WTC11 (cell line): ENCODE data around the gene JCAD. TPM values are rescaled to one million over a fixed set of nuclear protein-coding genes. Genes with fewer than 3 reads are reported as not detected.

Source experiments
- ATAC-seq: fragments of 200-7000 bp; cut with Tn5 transposase; 2 replicates; pipeline ENCODE4 v1.10.0; 2021; ENCODE audit warnings: mild to moderate bottlenecking, moderate library complexity
- CTCF ChIA-PET: fragments of 300-600 bp; sonication (Branson Sonifier 250); formaldehyde crosslinking; loops from one replicate; lab custom pipeline; 2021; ENCODE audit warnings: antibody characterized with exemption; lab: Charles Lee
- POLR2A ChIA-PET: fragments of 350-600 bp; sonication (Branson Sonifier 250); formaldehyde crosslinking; loops from one replicate; lab custom pipeline; 2021; ENCODE audit warnings: antibody characterized with exemption; lab: Charles Lee
- DNase-seq: peaks from one replicate; pipeline ENCODE4 v3.0.0; 2021; ENCODE audit warnings: low spot score
- H3K27ac Mint-ChIP-seq: 2 replicates; pipeline ENCODE4 v1.8.0; 2021; ENCODE audit warnings: mixed read lengths
- H3K27me3 Mint-ChIP-seq: 2 replicates; pipeline ENCODE4 v1.8.0; 2021; ENCODE audit warnings: low read depth, mild to moderate bottlenecking, moderate library complexity, mixed read lengths
- H3K36me3 Mint-ChIP-seq: 2 replicates; pipeline ENCODE4 v1.8.0; 2021; ENCODE audit warnings: mixed read lengths
- H3K4me1 Mint-ChIP-seq: 2 replicates; pipeline ENCODE4 v1.8.0; 2022; ENCODE audit warnings: mixed read lengths
- H3K4me3 Mint-ChIP-seq: 2 replicates; pipeline ENCODE4 v1.8.0; 2021; ENCODE audit warnings: mild to moderate bottlenecking, moderate library complexity, mixed read lengths
- H3K9me3 Mint-ChIP-seq: 2 replicates; pipeline ENCODE4 v1.8.0; 2021; ENCODE audit warnings: mixed read lengths
- ARID4B ChIP-seq: sonication (generic); formaldehyde crosslinking; IDR thresholded peaks from 2 replicates; pipeline ENCODE4 v1.8.0; 2023; ENCODE audit warnings: missing genetic modification reagents, mild to moderate bottlenecking, borderline replicate concordance
- ATF1 ChIP-seq: sonication (generic); formaldehyde crosslinking; IDR thresholded peaks from 2 replicates; pipeline ENCODE4 v1.8.1; 2023; ENCODE audit warnings: mild to moderate bottlenecking, moderate library complexity, missing genetic modification reagents
- ATF2 ChIP-seq: sonication (generic); formaldehyde crosslinking; IDR thresholded peaks from 2 replicates; pipeline ENCODE4 v1.8.1; 2022; ENCODE audit warnings: low read depth, missing genetic modification reagents, borderline replicate concordance
- ESRRA ChIP-seq: sonication (generic); formaldehyde crosslinking; IDR thresholded peaks from 2 replicates; pipeline ENCODE4 v1.8.1; 2022; ENCODE audit warnings: mild to moderate bottlenecking, missing genetic modification reagents, borderline replicate concordance
- ETV6 ChIP-seq: sonication (generic); formaldehyde crosslinking; IDR thresholded peaks from 2 replicates; pipeline ENCODE4 v1.8.1; 2022; ENCODE audit warnings: mild to moderate bottlenecking, missing genetic modification reagents
- FOXP4 ChIP-seq: sonication (generic); formaldehyde crosslinking; IDR thresholded peaks from 2 replicates; pipeline ENCODE4 v1.8.0; 2022; ENCODE audit warnings: mild to moderate bottlenecking, missing genetic modification reagents
- KAT7 ChIP-seq: sonication (generic); formaldehyde crosslinking; IDR thresholded peaks from 2 replicates; pipeline ENCODE4 v1.8.1; 2023; ENCODE audit warnings: missing genetic modification reagents, mild to moderate bottlenecking, borderline replicate concordance
- MXD4 ChIP-seq: fragments of 250-450 bp; sonication (Bioruptor Pico); IDR thresholded peaks from 2 replicates; pipeline ENCODE4 v1.8.0; 2021; ENCODE audit warnings: mild to moderate bottlenecking, moderate library complexity, borderline replicate concordance
- PRDM15 ChIP-seq: sonication (generic); formaldehyde crosslinking; IDR thresholded peaks from 2 replicates; pipeline ENCODE4 v1.8.0; 2022; ENCODE audit warnings: missing genetic modification reagents
- RELA ChIP-seq: sonication (generic); formaldehyde crosslinking; IDR thresholded peaks from 2 replicates; pipeline ENCODE4 v1.8.1; 2022; ENCODE audit warnings: missing genetic modification reagents, mild to moderate bottlenecking, borderline replicate concordance
- TEAD1 ChIP-seq: sonication (generic); formaldehyde crosslinking; IDR thresholded peaks from 2 replicates; pipeline ENCODE4 v1.8.0; 2022; ENCODE audit warnings: mild to moderate bottlenecking, missing genetic modification reagents
- ZBTB43 ChIP-seq: sonication (generic); formaldehyde crosslinking; IDR thresholded peaks from 2 replicates; pipeline ENCODE4 v1.8.1; 2023; ENCODE audit warnings: mild to moderate bottlenecking, missing genetic modification reagents
- ZNF232 ChIP-seq: sonication (generic); formaldehyde crosslinking; IDR thresholded peaks from 2 replicates; pipeline ENCODE4 v1.8.0; 2022; ENCODE audit warnings: mild to moderate bottlenecking, missing genetic modification reagents
- ZNF263 ChIP-seq: sonication (generic); formaldehyde crosslinking; IDR thresholded peaks from 2 replicates; pipeline ENCODE4 v1.8.1; 2022; ENCODE audit warnings: low read depth, mild to moderate bottlenecking, moderate library complexity, missing genetic modification reagents
- ZNF281 ChIP-seq: sonication (generic); formaldehyde crosslinking; IDR thresholded peaks from 2 replicates; pipeline ENCODE4 v1.8.0; 2023; ENCODE audit warnings: mild to moderate bottlenecking, missing genetic modification reagents
- ZNF396 ChIP-seq: fragments of 250-450 bp; sonication (Bioruptor Pico); IDR thresholded peaks from 2 replicates; pipeline ENCODE4 v1.8.0; 2021; ENCODE audit warnings: mild to moderate bottlenecking, moderate library complexity, borderline replicate concordance
- ZNF532 ChIP-seq: fragments of 250-450 bp; sonication (Bioruptor Pico); IDR thresholded peaks from 2 replicates; pipeline ENCODE4 v1.9.0; 2021; ENCODE audit warnings: mild to moderate bottlenecking, borderline replicate concordance
- ZNF671 ChIP-seq: fragments of 250-450 bp; sonication (Bioruptor Pico); IDR thresholded peaks from 2 replicates; pipeline ENCODE4 v1.8.0; 2021; ENCODE audit warnings: mild to moderate bottlenecking
- total RNA-seq: library from RNA; stranded (reverse); gene quantifications from 3 replicates; pipeline ENCODE4 v1.2.3, GENCODE V29; 2021

The JCAD gene
- total RNA-seq, 1 experiment from 2014 or later, result 1.8 TPM

GRCh38 chr10:30045961-30046360 is 13.4 kb downstream of the JCAD start:
- DNase-seq, result no peak
- ATAC-seq, result no peak
- Mint-ChIP-seq H3K4me1 (peaks cover 32% of the 10 kb centered on the region), H3K9me3 (no peaks in the 10 kb centered on the region), H3K4me3 (no peak overlapping the region), H3K27me3 (no peaks in the 10 kb centered on the region), H3K27ac (peak overlapping the region; percentile 13; the same call in 1 of the 2 replicates), H3K36me3 (no peaks in the 10 kb centered on the region)
- ChIA-PET CTCF (no interaction called here), POLR2A (no interaction called here)
- TF ChIP-seq ESRRA (CRISPR knock-in tag) (no peak), ZNF671 (no peak), MXD4 (CRISPR knock-in tag) (no peak), RELA (CRISPR knock-in tag) (no peak), ATF1 (no peak), ZBTB43 (CRISPR knock-in tag) (no peak), ZNF532 (CRISPR knock-in tag) (no peak), TEAD1 (no peak), ZNF232 (CRISPR knock-in tag) (no peak), PRDM15 (CRISPR knock-in tag) (no peak), ARID4B (CRISPR knock-in tag) (no peak), ZNF263 (CRISPR knock-in tag) (no peak), ZNF396 (CRISPR knock-in tag) (no peak), FOXP4 (CRISPR knock-in tag) (no peak), ATF2 (CRISPR knock-in tag) (no peak), ZNF281 (no peak), ETV6 (no peak), KAT7 (no peak)
